Rectal smooth muscle tissue (tissue), 1 donor: ENCODE measurements around the gene MID1.

Source experiments
- H3K27ac ChIP-seq: one replicate; pipeline ENCODE4 v1.7.0; 2013; ENCODE audit warnings: low read depth, low read length, inconsistent platforms
- H3K27me3 ChIP-seq: one replicate; pipeline ENCODE4 v1.7.0; 2013; ENCODE audit warnings: low read length; ENCODE audit not compliant: control insufficient read depth, insufficient read depth
- H3K36me3 ChIP-seq: one replicate; pipeline ENCODE4 v1.7.0; 2013; ENCODE audit warnings: low read length; ENCODE audit not compliant: control insufficient read depth, insufficient read depth
- H3K4me1 ChIP-seq: one replicate; pipeline ENCODE4 v1.7.0; 2013; ENCODE audit warnings: low read length; ENCODE audit not compliant: control insufficient read depth, insufficient read depth
- H3K4me3 ChIP-seq: one replicate; pipeline ENCODE4 v1.7.0; 2013; ENCODE audit warnings: low read length
- H3K9ac ChIP-seq: one replicate; pipeline ENCODE4 v1.7.0; 2013; ENCODE audit warnings: low read length

The MID1 gene

DNA sequence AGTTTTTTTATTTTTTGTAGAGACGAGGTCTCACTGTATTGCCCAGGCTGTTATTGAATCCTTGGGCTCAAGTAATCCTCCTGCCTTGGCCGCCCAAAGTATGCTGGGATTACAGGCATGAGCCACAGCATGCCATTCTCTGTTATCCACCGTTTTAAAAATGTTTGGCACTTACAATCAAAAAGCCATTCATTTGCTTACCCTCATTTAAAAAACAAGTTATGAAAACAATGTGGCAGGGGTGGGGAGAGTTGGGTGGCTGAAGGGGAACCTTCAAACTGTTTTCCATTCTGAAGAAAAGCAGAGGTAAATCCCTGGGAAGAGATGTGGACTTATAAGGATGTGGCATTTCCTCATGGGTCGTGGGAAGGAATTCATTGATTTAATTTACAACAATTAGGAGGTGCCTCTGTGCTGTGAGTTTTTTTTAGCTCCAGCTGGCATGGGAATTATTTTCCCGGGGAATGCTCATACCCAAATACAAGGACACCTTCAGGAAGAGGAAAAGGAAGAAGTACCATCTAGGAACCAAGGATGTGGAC, 103.5 kb downstream of the MID1 start:
- H3K27me3 ChIP-seq: no peaks in the 10 kb centered on the region
- H3K27ac ChIP-seq: no peak overlapping the region
- no peak overlapping the region for H3K9ac ChIP-seq
- H3K36me3 ChIP-seq: no peaks in the 10 kb centered on the region
- no peak overlapping the region for H3K4me3 ChIP-seq
- peaks cover 2% of the 10 kb centered on the region for H3K4me1 ChIP-seq

DNA sequence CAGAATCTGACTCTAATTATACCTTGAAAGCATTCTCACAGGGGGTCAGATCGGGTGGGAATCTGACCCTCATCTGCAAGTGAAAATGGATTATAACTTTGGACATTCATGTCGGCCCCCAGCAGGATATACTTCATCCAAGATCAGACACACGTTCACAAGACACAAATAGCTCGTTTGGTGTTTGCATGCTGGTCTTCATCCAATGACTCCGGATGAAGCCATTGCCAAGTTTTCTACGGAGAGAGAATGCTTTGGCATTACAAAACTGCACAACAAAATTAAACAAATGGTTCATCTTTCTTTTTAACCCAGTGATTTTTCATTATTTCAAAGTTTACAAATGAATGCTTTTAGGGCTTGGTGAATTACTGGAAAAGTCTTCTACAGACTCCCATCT, 105.5 kb downstream of the MID1 start:
- Histone ChIP-seq H3K4me3 (no peak overlapping the region), H3K4me1 (peaks cover 2% of the 10 kb centered on the region), H3K36me3 (no peaks in the 10 kb centered on the region), H3K27me3 (no peaks in the 10 kb centered on the region), H3K27ac (peak overlapping the region; percentile 1), H3K9ac (no peak overlapping the region)

DNA sequence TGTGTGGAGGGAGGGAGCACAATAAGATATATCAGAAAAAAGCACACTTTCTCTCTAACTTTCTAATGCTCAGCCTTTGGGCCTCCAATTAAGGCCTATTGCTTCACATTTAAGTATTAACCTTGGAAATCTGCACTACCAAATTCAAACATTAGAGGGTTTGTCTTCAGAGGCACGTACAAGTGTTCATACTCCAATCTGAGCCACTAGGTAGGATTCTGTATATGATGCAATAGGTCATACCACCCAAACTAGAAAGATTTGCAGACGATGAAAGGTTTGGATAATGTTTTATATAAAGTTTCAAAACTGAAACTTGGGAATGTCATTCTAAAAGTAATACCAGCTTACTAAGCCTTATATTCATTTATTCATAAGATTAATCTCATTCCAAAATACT, 106.4 kb downstream of the MID1 start:
- H3K4me3 ChIP-seq: no peak overlapping the region
- no peaks in the 10 kb centered on the region for H3K4me1 ChIP-seq
- no peaks in the 10 kb centered on the region for H3K36me3 ChIP-seq
- no peaks in the 10 kb centered on the region for H3K27me3 ChIP-seq
- H3K27ac ChIP-seq: no peak overlapping the region
- H3K9ac ChIP-seq: no peak overlapping the region

DNA sequence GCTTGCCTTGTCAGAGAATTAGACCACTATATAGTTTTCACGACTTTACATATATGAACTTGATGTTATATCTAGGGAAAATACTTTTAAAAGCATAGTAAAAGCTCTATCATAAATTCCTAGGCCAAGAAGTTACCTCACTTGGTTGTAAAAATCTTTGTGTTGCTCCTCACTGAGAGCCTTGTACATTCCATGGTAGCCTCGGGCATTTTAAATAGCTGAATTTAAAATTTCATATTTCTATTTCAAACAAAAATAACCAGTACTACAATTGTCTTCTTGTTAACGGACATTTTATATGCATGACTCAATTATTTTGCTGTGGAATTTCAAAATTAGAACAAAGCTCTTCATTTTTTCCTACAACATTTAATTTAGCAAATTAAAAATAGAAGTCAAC, 107.6 kb downstream of the MID1 start:
- Histone ChIP-seq H3K9ac (no peak overlapping the region), H3K4me1 (peaks cover 4% of the 10 kb centered on the region), H3K36me3 (no peaks in the 10 kb centered on the region), H3K27ac (no peak overlapping the region), H3K27me3 (no peaks in the 10 kb centered on the region), H3K4me3 (no peak overlapping the region)

DNA sequence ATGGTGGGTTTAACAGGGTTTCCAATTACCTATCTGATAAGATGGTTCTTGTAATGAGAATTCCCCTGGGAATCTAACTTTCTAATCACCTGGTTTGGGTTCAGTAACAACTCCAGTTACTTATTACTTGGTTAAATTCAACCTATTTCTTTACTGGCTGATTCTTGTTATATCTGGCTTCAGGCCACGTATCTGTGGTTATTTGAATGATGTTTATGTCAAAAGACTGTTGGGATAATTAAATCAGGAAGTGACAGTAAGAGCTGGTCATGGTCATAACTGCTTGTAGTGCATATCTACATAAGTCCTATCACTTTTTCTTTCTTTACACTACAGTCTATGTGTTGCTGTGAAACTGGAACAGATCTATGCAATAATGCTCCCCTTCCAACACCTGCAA, 108.1 kb downstream of the MID1 start:
- H3K27ac ChIP-seq: no peak overlapping the region
- H3K4me1 ChIP-seq: peaks cover 8% of the 10 kb centered on the region
- H3K4me3 ChIP-seq: no peak overlapping the region
- H3K36me3 ChIP-seq: no peaks in the 10 kb centered on the region
- H3K9ac ChIP-seq: no peak overlapping the region
- no peaks in the 10 kb centered on the region for H3K27me3 ChIP-seq

DNA sequence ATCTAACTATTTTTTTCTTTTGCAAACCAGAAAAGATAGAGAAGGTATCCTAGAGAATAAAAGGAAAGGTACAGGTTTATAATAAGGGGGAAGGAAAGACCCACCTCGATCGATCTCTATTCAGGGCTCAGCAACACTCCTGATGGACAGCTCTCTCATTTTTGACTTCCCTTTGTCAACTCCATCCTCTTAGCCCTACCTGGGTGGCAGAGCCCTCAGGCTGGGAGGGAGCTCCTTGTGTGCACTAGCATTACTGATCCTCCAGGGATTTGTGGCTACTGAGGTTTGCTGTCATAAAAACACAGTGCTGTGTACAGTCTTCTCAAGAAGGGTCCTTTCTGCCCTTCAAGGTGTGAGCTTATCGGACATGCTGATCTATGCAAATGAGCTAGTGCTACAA, 111.0 kb downstream of the MID1 start:
- H3K27me3 ChIP-seq: no peaks in the 10 kb centered on the region
- H3K36me3 ChIP-seq: no peaks in the 10 kb centered on the region
- H3K4me3 ChIP-seq: no peak overlapping the region
- no peak overlapping the region for H3K27ac ChIP-seq
- peaks cover 10% of the 10 kb centered on the region for H3K4me1 ChIP-seq
- no peak overlapping the region for H3K9ac ChIP-seq

DNA sequence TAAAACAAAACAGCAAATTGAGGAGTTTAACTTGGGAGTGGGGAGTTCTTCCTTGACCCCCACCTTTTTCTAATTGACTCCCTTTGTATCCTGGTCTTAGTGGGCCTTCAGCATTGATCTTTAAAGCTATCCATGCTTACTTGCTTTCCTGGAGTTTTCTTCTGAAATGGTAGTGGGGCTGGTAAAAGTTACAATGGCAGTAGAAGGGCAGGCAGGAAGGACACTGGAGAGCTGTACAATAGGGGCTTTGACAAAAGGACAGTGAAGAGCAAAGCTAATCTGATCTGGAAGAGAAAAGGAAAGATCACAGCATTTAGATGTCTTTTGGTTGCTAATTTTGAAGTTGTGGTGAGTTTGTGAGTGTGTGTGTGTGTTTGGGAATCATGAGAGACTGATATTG, 111.5 kb downstream of the MID1 start:
- Histone ChIP-seq H3K27me3 (no peaks in the 10 kb centered on the region), H3K4me3 (no peak overlapping the region), H3K36me3 (no peaks in the 10 kb centered on the region), H3K4me1 (peaks cover 10% of the 10 kb centered on the region), H3K27ac (no peak overlapping the region), H3K9ac (no peak overlapping the region)

DNA sequence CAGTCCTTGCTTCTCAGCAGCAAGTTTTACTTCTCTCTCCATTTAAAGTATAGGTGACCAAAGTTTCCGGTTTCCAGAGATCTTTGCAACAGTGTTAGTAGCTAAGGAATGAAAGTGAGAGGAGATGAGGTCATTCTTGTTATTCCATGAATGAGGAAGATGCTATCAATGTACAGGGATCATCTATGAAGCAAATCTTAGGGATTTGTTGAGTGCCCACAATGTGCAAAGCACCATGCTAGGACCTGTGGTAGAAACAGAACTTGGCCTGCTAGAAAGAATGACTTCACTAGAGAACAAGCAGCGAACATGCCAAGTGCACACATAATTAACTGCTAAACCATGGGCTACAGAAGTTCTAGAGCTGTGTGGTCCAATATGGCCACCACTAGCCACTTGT, 112.5 kb downstream of the MID1 start:
- no peaks in the 10 kb centered on the region for H3K27me3 ChIP-seq

DNA sequence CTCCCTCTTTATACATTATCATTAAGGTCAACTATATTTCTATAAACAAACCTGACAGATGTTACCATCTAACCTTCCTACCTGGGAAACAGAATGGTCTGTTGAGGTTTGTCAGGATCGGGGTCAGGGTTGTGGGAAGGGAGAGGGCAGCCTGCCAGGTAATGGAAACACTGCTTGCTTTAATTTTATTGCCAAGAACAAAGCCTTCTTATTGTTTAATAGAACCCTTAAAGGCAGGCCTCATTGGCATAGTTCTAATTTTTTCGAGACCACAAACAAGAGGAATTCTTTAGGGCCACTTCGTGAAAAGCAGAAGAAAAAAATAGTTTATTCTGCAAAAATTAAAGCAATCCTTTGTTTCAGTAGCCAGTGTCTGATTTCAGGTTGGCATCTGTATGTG, 113.2 kb downstream of the MID1 start:
- H3K9ac ChIP-seq: no peak overlapping the region
- H3K4me1 ChIP-seq: peaks cover 13% of the 10 kb centered on the region
- H3K36me3 ChIP-seq: no peaks in the 10 kb centered on the region
- H3K4me3 ChIP-seq: no peak overlapping the region
- no peaks in the 10 kb centered on the region for H3K27me3 ChIP-seq
- H3K27ac ChIP-seq: no peak overlapping the region

More for the DNA sequence above, 112.5 kb downstream of the MID1 start:
- Histone ChIP-seq H3K4me3 (no peak overlapping the region), H3K4me1 (peaks cover 10% of the 10 kb centered on the region), H3K27ac (no peak overlapping the region), H3K9ac (no peak overlapping the region), H3K36me3 (no peaks in the 10 kb centered on the region)

DNA sequence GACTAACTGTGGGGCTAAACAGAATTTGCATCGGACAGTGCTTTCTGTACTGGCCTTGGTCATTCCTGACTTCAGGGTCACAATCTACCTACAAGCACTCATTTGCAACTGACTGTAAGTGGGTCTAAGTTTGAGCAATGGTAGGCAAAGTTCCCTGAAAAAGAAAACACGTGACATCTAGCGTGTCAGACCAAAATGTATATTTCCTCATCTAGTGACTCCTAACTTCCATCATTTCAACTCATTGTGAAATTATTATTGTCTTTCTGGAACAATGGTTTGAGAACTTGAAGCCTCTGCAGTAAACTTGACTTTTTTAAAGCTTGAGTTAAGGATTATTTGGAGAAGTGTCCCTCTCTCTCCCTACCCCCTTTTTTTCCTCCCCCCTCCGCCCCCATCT, 113.6 kb downstream of the MID1 start:
- no peaks in the 10 kb centered on the region for H3K27me3 ChIP-seq
- H3K4me1 ChIP-seq: peaks cover 13% of the 10 kb centered on the region

DNA sequence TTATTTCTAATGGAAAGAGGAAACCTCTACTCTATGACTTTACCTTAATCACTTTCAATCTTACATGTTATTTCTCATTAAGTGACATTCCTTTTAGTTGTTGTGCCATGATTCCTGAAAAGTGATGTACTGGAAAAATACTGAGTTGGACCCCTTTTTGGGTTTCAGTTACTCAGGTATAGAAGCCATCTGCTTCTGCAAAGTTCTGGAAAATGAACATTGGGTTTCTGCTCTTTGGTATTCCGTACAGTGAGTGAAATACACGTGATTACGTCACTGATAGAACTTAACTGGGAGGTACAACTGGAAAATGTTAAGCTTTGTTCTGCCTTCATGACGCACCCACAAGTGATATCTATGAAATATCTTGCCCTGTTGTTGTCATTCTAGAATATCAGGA, 114.7 kb downstream of the MID1 start:
- no peak overlapping the region for H3K4me3 ChIP-seq
- H3K27me3 ChIP-seq: no peaks in the 10 kb centered on the region
- peaks cover 13% of the 10 kb centered on the region for H3K4me1 ChIP-seq
- H3K27ac ChIP-seq: no peak overlapping the region
- H3K9ac ChIP-seq: no peak overlapping the region
- H3K36me3 ChIP-seq: no peaks in the 10 kb centered on the region

More for the DNA sequence above, 113.6 kb downstream of the MID1 start:
- Histone ChIP-seq H3K9ac (no peak overlapping the region), H3K4me3 (no peak overlapping the region), H3K36me3 (no peaks in the 10 kb centered on the region), H3K27ac (no peak overlapping the region)

DNA sequence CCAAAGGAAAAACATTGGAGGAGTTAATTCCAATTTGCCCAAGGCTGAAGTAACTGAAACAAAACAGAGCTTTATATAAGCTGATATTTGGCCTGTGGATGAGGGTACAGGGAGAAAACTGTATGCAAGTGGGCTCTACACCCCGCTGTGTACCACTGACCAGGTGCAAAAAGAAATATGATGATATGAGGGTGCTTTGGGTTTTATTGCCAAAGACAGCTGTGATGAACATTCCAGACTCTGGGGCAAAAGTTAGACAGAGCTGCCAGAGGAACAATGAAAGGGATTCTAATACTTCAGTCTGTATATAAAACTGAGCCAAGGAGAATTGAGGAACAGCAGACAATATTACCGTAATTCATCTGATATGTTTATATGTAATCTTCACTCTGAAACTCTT, 117.4 kb downstream of the MID1 start:
- Histone ChIP-seq H3K36me3 (no peaks in the 10 kb centered on the region), H3K9ac (no peak overlapping the region), H3K27me3 (no peaks in the 10 kb centered on the region)

DNA sequence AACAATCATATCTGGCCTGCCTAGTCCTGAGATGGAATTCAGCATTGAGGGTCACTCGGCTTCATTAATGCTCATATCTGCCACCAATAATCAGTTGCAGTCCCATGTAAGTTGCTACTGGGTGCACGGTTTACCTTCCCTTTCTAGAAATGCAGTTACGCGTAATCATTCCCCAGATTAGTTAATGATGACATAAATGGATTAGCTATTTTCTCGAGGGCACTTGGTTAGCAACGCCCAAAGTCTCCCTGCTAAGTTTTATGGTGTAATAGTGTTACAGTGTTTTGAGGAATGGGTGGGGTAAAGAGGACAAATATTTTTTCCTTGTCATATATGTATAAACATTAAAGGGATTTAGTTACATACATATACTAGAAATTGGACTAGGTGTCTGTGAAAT, 118.8 kb downstream of the MID1 start:
- no peak overlapping the region for H3K27ac ChIP-seq
- no peaks in the 10 kb centered on the region for H3K27me3 ChIP-seq
- peaks cover 3% of the 10 kb centered on the region for H3K4me1 ChIP-seq
- H3K9ac ChIP-seq: no peak overlapping the region
- no peak overlapping the region for H3K4me3 ChIP-seq
- H3K36me3 ChIP-seq: no peaks in the 10 kb centered on the region

More for the DNA sequence above, 117.4 kb downstream of the MID1 start:
- Histone ChIP-seq H3K4me1 (peaks cover 11% of the 10 kb centered on the region), H3K27ac (peak overlapping the region; percentile 38), H3K4me3 (no peak overlapping the region)
